Ascending aorta (tissue), 2 donors: Measurements from ENCODE around the gene RGS6. TPM values are rescaled to one million over a fixed set of nuclear protein-coding genes. Genes with fewer than 3 reads are reported as not detected.

Experiments used
- DNase-seq, 2 donors: peaks; one replicate each; pipeline ENCODE4 v3.0.0-alpha.2; 2019; ENCODE audit warnings: low spot score in 2 of 2
- H3K27ac ChIP-seq, 2 donors: fragments of 200-600 bp; sonication (generic); one replicate each; pipeline ENCODE4 v1.5.1; 2016 to 2017; ENCODE audit warnings: mild to moderate bottlenecking in 1 of 2
- H3K27me3 ChIP-seq: fragments of 200-600 bp; sonication (generic); one replicate; pipeline ENCODE4 v1.5.1; 2017
- H3K36me3 ChIP-seq, 2 donors: fragments of 200-600 bp; sonication (generic); one replicate each; pipeline ENCODE4 v1.5.1; 2016
- H3K4me1 ChIP-seq, 2 donors: fragments of 200-600 bp; sonication (generic); one replicate each; pipeline ENCODE4 v1.5.1; 2016 to 2017; ENCODE audit warnings: mild to moderate bottlenecking in 1 of 2
- H3K4me3 ChIP-seq, 2 donors: fragments of 200-600 bp; sonication (generic); one replicate each; pipeline ENCODE4 v1.5.1; 2016 to 2017; ENCODE audit warnings: mild to moderate bottlenecking in 1 of 2
- H3K9me3 ChIP-seq, 2 donors: fragments of 200-600 bp; sonication (generic); one replicate each; pipeline ENCODE4 v1.5.1; 2016
- intact Hi-C: fragments of 100-400 bp; cut with DNase I; formaldehyde crosslinking; loops from one replicate; pipeline ENCODE4 v1.15.1; 2023
- total RNA-seq: library from RNA; depleted of rRNA; stranded (reverse); fragments of >200 nt; gene quantifications from one replicate; pipeline ENCODE4 v1.1.0, GENCODE V29; 2016
- TF ChIP-seq, protein P1 (sequence below), 3 experiments: fragments of 200-600 bp in 2 of 3; fragments of 450-650 bp in 1 of 3; sonication (generic) in 2 of 3; IDR thresholded peaks; one replicate each; pipeline ENCODE4 v1.5.1; 2016 to 2019; ENCODE audit warnings: antibody characterized with exemption in 3 of 3, mild to moderate bottlenecking in 1 of 3, moderate library complexity in 1 of 3

The RGS6 gene
- total RNA-seq, 1 donor from 2014 or later: 0.11 TPM

DNA sequence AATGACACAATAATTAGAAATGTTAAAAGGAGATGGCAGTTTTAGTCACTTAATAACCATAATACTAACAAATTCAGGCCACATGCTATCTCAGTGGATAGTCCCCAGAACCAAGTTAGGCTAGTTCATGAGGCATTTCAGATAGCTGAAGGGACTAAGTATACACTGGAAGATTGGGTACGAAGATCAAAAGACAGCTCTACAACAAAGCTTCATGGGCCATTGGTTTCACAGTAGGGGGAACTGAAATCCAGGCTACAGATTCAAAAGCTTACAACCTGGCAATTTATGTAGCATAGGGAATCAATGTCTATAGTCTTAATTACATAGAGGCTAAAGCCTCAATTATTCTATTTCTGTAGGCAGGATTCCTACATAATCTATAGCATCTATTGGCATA lies 343.0 kb downstream of the RGS6 start:
- TF ChIP-seq, protein P1, sequence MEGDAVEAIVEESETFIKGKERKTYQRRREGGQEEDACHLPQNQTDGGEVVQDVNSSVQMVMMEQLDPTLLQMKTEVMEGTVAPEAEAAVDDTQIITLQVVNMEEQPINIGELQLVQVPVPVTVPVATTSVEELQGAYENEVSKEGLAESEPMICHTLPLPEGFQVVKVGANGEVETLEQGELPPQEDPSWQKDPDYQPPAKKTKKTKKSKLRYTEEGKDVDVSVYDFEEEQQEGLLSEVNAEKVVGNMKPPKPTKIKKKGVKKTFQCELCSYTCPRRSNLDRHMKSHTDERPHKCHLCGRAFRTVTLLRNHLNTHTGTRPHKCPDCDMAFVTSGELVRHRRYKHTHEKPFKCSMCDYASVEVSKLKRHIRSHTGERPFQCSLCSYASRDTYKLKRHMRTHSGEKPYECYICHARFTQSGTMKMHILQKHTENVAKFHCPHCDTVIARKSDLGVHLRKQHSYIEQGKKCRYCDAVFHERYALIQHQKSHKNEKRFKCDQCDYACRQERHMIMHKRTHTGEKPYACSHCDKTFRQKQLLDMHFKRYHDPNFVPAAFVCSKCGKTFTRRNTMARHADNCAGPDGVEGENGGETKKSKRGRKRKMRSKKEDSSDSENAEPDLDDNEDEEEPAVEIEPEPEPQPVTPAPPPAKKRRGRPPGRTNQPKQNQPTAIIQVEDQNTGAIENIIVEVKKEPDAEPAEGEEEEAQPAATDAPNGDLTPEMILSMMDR (IDR thresholded peaks at IDR 0.05): no peak
- DNase-seq: no peak
- Histone ChIP-seq H3K4me3 (no peak overlapping the region), H3K27ac (no peak overlapping the region), H3K27me3 (no peaks in the 10 kb centered on the region), H3K4me1 (no peaks in the 10 kb centered on the region), H3K9me3 (peaks cover 0 to 5% of the 10 kb centered on the region in 2 donors), H3K36me3 (no peaks in the 10 kb centered on the region)
- intact Hi-C loops: no loop called here

DNA sequence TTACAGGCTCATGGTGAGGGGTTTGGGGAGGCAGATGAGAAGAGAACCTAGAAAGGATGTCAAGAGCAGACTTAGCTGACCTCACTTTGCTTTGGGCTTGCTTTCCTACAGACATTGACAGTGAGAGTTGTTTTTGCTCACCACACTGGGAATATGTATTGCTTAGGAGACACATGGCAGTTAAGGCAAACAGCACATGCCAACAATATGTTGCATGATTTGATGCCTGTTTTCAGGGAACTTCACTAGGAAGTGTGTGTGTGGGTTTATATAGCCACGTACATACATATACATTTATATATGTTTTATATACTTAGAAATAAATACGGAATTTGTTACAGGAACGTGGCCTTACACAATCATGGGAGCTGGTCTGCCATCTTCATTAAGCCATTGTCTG lies 346.1 kb downstream of the RGS6 start:
- no peaks in the 10 kb centered on the region for H3K36me3 ChIP-seq
- TF ChIP-seq, protein P1 (IDR thresholded peaks at IDR 0.05): no peak
- no peaks in the 10 kb centered on the region for H3K27me3 ChIP-seq
- H3K27ac ChIP-seq: no peak overlapping the region
- intact Hi-C loops: no loop called here
- H3K9me3 ChIP-seq: no peaks in the 10 kb centered on the region
- no peak overlapping the region for H3K4me3 ChIP-seq
- DNase-seq: no peak
- no peaks in the 10 kb centered on the region for H3K4me1 ChIP-seq

DNA sequence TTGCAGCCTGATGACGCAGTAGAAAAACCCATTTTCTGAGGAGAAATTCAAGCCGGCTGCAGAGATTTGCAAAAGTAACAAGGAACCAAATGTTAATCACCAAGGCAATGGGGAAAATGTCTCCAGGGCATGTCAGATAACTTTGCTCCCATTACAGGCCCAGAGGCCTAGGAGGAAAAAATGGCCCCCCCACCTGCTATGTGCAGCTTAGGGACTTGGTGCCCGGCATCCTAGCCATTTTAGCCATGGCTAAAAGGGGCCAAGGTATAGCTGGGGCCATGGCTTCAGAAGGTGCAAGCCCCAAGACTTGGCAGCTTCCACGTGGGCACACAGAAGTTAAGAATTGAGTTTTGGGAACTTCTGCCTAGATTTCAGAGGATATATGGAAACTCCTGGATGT lies 351.9 kb downstream of the RGS6 start:
- no peaks in the 10 kb centered on the region for H3K9me3 ChIP-seq
- DNase-seq: no peak
- no peaks in the 10 kb centered on the region for H3K27me3 ChIP-seq
- no peak overlapping the region for H3K27ac ChIP-seq
- no peak overlapping the region for H3K4me3 ChIP-seq
- TF ChIP-seq, protein P1 (IDR thresholded peaks at IDR 0.05): no peak
- no peaks in the 10 kb centered on the region for H3K36me3 ChIP-seq
- H3K4me1 ChIP-seq: no peaks in the 10 kb centered on the region
- intact Hi-C loops: no loop called here

DNA sequence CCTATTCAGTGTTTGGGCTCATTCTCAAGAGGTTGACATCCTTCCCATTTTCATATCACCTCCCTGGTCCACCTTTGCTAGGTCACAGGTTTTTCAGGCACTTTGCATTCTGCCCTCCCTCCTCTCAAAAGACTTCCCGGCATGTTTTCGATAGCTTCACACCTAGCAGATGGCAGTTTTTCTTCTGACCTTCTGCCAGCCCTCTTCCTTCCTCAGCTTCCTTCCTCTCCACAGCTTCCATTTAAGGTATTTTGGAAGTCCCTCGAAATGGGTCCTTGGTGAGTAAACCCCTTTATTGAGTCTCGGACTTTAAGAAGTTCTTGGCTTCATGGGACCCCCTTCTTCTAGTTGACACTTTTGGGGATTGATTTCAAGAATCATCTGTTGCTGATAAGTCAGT lies 358.0 kb downstream of the RGS6 start:
- Histone ChIP-seq H3K27me3 (no peaks in the 10 kb centered on the region), H3K4me1 (no peaks in the 10 kb centered on the region), H3K4me3 (no peak overlapping the region), H3K36me3 (no peaks in the 10 kb centered on the region), H3K9me3 (no peaks in the 10 kb centered on the region), H3K27ac (no peak overlapping the region)
- TF ChIP-seq, protein P1 (IDR thresholded peaks at IDR 0.05): no peak
- intact Hi-C loops: no loop called here
- no peak for DNase-seq

DNA sequence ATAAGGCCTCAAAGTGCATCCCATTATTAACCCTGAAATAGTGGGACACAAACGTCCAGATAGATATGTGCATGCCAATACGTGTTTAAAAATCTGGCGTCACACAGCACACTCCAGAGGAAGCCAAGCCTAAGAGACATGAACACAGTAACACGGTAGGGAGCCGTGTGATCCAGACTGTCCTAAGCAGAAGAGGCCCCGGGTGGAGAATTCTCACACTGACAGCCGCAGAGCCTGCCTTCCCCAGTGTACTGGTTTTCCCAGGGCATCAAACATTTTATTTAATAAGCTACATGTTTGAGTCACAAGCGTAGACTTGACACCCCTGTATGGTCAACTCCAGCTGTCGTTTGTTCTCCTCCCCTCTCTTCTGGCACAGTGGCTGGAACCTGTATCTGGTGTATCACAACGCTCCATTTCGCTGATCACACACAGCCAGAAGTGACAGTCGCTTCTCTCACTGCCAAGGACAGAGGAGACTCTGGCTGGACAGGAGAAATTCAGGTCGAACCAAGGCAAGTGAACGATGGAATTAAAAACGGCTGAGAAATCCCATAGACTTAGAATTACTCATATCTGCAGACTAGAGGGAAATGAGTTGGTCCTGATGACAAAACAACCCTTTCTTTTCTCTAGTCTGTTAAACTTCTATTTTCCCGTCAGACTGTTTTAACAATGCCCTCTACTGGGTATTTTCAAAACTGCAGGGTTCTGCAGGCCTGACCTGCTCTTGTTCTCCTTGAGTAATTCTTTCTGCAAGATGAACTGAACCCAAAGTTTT lies 359.9 kb downstream of the RGS6 start:
- Histone ChIP-seq H3K4me3 (no peak overlapping the region), H3K4me1 (no peaks in the 10 kb centered on the region), H3K9me3 (no peaks in the 10 kb centered on the region), H3K36me3 (no peaks in the 10 kb centered on the region), H3K27me3 (no peaks in the 10 kb centered on the region), H3K27ac (no peak overlapping the region)
- intact Hi-C loops: no loop called here
- TF ChIP-seq, protein P1 (IDR thresholded peaks at IDR 0.05): peak; percentile 15 to 67 (median 56)
- no peak for DNase-seq

DNA sequence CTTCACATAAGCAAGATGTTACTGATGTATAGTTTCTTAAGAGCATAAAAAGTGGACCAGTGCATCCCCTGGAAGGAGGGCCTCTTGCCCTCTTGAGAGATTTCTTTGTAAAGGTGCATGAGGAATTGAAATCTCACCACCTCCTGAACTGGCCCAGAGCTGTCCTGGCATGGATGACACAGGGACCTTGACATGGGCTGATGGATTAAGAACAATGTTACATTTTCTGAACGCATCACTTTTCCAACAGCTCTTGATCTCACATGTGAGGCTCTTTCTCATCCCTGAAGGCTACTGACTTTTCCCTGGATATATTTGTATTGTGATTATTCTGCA lies 360.4 kb downstream of the RGS6 start:
- no peak for DNase-seq
- H3K4me3 ChIP-seq: no peak overlapping the region
- no peaks in the 10 kb centered on the region for H3K4me1 ChIP-seq
- H3K36me3 ChIP-seq: no peaks in the 10 kb centered on the region
- TF ChIP-seq, protein P1 (IDR thresholded peaks at IDR 0.05): no peak
- intact Hi-C loops: no loop called here
- H3K27me3 ChIP-seq: no peaks in the 10 kb centered on the region
- no peaks in the 10 kb centered on the region for H3K9me3 ChIP-seq
- H3K27ac ChIP-seq: no peak overlapping the region
